GM20431 (cell line): ENCODE measurements around the gene PIK3R3.

Experiments
- in situ Hi-C: fragments of 300-500 bp; cut with MseI, MboI; formaldehyde crosslinking; loops from one replicate; pipeline ENCODE4 v1.15.0; 2020; ENCODE audit warnings: low sequenced_read_pairs; ENCODE audit not compliant: unreplicated experiment

Gene PIK3R3

DNA sequence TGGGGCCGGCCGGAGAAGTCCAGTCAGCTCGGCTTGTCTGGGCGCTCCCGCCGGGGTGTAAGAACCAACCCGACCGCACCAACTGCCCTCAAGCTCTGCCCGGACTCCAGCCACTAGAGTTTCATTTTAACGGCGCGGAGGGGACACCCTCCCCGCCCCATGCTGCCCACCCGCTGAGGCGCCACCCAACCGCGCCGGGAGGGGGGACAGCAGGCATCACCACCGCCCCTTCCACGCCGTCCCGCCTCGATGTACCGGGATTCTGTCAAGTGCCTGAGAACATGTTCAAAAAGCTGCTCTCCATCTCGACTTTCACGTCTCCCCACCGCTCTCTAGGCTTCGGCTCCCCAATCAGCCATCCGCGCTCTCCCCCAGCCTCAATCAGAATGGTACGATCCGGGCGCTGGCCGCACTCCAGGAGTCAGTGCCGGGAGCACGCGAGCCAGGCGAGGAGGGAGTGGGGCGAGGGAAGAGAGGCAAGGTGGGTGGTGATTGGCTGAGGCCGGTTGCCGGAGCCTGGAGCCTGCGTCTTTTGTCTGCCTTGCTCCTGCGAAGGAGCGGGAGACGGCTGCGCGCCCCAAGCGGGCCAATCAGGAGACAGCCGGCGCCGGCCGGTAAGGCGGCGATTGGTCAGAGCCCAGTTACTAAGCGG, at the start of gene PIK3R3:
PIK3R3 (minus strand) TSS at position 101 of the 652 bp plus-strand sequence. CDS start 677 bp downstream, outside the sequence.
- in situ Hi-C loops, result no loop called here

DNA sequence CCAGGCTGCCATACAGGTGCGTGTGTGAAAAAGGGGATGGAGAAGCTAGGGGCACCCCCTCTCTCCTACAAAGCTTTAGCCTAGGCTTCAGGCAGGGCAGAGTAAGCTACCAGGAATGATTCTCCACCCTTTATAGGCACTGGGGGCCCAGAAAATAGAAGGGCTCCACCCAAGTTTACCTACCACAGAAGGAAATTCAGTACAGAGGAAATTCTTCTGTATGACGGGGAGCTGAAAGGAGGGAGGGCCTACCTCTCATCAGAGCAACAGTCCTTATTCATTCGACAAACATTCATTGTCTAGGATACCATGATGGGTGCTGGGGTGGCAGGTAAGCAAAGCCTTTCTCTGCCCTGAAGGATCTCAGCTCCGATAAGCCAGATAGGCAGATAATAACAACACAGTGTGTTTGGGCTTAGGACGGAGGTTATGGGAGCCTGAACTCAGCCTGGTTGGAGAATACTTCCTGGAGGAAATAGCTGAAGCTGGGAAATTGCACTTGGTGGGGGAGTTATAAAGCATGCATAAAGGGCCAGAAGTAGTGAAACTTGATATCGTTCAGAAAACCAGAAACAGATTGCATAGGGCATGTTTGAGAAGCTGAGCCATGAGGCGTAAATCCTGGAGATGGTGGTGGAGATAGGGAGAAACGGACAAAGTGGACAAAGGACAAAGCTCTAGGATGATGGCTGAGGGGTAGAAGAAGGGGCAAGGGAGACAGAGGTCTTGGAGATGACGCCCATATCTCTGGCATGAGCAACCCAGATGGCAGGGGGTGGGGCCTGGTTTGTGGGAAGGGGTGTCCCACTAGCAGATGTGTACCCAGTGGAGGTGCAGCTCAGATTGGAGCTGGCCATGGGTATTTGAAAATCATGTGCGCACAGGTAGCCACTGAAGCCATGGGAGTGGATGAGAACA, 49.2 kb upstream of the PIK3R3 start:
- in situ Hi-C loops, result no loop called here

DNA sequence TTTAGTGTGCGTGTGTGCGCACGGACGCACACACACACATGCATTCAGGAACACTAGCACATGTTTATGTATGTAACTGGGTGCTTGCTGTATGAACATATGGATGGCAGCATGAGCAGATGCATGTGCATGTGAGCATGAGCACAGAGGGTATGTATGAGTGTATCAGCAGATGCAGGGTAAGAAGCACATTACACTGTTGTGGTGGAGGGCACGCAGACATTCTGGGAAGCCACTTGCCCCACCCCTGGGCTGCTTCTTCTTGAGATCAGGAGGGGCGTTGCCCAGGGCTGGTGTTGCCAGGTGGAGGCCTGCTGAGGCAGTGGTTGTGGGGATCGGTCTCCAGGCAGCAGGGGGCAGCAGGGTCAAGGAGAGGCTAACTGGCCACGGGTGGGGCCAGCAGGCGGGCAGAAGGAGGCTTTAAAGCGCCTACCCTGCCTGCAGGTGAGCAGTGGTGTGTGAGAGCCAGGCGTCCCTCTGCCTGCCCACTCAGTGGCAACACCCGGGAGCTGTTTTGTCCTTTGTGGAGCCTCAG, 47.7 kb upstream of the PIK3R3 start:
- in situ Hi-C loops, result no loop called here

DNA sequence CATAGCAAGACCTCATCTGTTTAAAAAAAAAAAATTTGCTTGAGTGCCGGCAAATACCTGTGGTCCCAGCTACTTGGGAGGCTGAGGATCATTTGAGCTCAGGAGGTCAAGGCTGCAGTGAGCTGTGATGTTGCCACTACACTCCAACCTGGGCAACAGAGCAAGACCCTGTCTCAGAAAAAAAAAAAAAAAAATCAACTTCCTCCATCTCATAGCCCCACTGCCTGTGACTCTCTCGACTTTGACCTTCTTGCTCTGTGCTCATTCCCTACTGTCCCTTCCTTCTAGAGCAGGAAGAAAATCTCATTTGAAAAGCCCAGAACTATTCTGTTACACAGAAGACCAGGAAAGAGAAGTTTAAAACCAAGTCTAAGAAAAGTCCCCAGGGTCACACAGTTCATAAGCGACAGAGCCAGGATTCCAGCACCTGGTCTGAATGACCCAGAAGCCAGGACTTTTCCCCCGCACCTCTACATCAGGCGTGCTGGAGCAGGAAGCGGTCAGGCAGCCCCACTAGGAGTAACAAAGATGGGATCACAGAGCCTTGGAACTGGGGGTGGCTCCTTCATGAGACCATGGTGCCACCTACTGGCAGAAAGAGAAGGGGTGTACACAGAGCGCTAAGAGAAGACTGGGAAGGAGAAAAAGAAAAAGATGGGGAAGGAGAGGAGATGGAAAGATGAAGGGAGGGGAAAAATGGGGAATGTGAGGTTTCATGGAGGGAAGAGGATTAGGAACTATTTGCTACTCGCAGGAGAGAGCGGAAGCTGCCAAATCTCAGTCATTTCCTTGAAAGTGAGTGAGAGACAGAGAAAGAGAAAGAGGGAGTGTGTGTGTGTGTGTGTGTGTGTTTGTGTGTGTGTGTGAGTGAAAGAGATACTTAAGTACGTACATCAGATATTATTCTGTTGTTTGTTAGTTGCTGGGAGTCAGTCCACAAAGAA, 47.0 kb upstream of the PIK3R3 start:
- in situ Hi-C loops, result loop anchor here (5.0 kb wide), 1 partner anchor 142 kb away; no protein-coding TSS in a partner anchor

DNA sequence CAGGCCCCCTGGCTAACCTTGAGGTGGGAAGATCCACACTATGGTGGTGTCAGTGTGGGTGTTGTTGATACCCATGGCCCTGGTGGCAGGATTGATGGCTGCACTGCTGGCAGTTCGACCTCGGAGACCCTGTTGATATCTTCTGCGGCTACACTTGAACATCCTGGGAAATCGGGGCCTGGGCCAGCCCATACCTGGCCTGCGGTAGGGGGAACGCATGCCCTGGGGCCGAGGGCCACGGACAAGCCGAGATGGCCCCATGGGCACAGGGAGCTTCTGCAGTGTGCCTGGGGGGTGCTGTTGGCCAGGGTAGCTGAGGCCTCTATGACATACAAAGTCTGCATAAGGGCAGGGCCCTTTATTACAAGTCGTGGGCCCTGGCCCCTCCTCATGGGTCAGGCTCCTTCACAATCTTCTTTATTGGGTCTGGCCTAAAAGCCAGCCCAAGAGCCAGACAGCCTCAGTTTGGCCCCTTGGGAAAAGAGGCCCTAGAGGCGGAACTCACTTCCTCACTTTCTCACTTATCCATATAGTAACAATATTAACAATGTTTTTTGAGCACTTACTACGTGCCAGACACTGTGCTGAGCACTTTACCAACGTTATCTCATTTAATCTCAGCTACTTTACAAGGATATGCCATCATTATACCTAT, 43.9 kb upstream of the PIK3R3 start, which contains the start of gene P3R3URF:
P3R3URF (minus strand) TSS at position 278 of the 655 bp plus-strand sequence; CDS start at position 261, 17 bp downstream.
- in situ Hi-C loops, result loop anchor here (5.0 kb wide), 1 partner anchor 139 kb away; no protein-coding TSS in a partner anchor

DNA sequence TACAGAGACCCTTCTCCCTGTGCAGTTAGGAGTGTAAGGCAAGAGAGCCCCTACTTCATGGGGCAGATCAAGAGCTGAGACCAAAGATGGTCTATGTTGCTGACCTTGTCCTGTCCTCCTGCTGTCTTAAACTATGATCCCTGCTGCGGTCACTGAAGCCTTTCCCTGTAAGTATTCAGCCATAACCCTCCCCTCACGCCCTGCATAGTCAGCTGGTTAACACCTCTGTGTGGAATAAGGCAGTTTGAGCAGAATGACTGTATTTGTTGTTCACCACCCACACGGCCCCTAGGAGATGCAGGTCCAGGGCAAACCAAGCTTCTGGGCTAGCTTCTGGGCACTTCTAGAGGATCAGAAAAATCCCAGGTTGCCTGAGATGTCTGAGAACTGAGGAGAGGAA, 42.8 kb upstream of the PIK3R3 start:
- in situ Hi-C loops, result loop anchor here (5.0 kb wide), 1 partner anchor 138 kb away; no protein-coding TSS in a partner anchor

DNA sequence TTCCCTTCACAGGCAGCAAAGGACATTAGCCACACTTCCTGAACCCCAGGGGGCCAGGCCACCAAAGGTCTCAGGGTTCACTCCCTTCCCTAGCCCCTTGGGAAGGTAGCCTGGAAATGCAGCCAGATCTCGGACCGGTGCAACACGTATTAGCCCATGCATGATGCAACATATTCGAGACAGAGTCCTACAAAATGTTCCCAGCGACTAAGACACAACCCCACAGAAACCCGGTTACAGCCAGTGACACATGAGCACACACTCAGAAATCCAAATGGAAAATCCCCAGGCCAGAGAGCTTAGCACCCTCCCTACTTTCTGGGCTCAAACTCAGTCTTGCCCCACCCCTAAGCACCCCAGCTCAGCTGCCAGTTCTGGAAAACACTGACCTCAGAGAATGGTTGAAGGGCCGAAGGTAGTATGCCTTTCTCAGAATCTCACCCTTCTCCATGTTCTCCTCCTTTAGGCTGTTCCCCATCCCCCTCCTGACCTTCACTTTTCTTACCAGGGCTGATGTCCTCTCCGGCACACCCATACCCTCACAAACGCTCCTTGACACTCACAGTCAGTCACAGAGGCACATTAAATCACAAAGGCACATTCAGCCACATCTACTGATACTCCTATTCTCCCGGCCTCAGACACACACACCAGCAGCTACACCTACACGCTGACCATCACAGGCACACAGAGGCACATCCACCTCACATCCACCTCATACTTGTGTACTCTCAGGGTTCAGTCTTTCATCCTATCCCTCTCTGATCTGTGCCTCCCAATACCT, 42.2 kb upstream of the PIK3R3 start, which contains the start of gene TSPAN1:
TSPAN1 (plus strand) TSS at position 640 of the 784 bp plus-strand sequence. CDS start 6,021 bp downstream, outside the sequence.
- in situ Hi-C loops, result loop anchor here (5.0 kb wide), 1 partner anchor 137 kb away; no protein-coding TSS in a partner anchor

DNA sequence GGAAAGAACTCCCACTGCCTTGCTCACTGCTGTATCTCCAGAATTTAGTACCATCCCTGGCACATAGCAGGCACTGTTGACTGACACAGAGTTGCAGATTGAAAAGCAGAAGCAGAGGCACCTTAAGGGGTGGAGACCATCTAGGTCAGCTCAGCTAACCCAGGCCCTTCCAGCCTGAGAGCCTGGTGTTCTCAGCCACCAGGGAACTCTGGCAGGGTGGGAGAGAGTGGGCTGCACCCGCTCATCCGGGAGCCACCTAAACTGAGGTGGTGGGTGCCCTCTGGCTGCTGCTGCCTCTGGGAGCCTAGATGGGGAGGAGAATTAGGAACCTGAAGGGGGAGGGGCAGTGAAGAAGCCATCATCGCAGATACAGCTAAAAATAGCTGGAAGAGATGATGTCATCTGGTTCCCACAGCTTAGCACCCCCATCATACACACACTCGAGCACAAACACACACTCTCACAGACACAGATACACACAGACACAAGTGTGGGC, 41.0 kb upstream of the PIK3R3 start:
- in situ Hi-C loops, result no loop called here

DNA sequence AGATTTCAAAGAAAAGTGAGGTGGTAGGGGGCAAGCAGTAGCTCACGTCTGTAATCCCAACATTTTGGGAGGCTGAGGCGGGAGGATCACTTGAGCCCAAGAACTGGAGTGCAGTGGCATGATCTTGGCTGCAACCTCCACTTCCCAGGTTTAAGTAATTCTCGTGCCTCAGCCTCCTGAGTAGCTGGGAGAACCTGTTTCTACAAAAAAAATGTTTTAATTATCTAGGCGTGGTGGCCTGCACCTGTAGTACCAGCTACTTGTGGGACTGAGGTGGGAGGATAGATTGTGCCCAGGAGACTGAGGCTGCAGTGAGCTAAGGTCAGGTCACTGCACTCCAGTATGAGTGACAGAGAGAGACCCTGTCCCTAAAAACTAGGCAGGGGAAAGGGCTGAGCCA, 39.9 kb upstream of the PIK3R3 start:
- in situ Hi-C loops, result no loop called here

DNA sequence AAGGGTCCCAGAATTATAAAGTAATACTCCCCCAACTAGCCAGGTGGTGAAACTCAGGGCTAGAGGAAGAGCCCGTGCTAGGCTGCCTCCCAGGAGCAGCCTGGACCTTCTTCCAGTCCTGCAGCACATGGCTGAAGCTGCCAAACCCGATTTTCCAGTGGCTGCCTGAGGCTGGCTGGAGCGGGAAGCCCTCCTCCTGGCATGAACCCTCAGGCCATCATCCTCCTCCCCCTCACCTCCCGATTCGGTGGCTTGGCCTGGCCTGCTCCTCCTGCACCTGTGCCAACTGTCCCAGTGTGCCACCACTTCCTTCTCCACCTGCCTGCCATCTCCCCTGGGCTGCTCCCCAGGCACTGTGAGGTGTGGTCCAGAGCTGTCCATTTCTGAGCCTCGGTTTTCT, 39.4 kb upstream of the PIK3R3 start:
- in situ Hi-C loops, result no loop called here

DNA sequence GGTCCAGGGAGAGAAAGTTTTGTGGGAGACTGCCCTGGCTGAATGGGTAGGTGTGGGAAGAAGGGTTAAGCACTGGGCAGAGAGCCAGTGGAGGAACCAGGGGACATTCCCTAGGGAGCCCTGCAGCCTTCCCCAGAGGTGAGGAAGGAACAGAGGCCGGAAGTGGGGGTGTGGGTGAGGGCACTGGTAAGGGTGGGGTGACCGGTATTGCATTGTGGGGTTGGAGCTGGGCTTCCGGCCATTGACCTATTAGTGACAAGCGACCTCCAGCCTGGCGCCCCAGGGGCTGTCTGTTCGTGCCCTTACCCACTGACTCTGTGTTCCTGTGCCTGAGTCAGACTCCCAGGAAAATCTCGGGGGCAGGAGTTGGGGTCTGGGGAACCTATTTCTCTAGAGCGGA, 38.9 kb upstream of the PIK3R3 start:
- in situ Hi-C loops, result no loop called here

DNA sequence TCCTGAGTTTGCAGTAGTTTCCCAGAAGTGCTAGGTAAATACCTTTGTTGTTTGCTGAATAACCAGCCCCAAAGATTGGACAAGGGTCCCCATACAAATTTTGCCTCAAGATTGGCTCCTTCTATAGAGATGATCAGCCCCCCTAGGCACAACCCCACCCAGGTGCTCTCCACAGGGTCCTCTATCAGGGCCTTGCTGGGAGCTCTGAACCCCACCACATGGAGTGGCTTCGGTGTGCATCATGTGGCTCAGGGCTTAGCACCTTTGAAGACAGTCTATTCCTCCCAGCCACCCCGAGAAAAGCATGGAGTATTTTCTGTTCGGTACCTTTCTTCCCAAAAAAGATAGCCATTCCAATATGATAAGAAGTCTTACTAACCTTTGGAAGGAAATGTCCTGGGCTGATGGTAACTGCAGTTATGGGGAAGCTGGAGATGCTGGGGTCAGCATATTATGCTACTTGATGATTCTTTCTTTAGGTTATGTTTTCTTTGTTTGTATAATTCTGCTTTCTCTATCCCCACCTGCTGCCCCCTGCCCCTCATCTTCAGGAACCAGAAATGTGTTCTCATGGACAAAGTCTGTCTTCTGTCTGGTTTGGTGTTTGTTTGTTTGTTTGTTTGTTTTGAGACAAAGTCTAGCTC, 37.5 kb upstream of the PIK3R3 start:
- in situ Hi-C loops, result no loop called here

DNA sequence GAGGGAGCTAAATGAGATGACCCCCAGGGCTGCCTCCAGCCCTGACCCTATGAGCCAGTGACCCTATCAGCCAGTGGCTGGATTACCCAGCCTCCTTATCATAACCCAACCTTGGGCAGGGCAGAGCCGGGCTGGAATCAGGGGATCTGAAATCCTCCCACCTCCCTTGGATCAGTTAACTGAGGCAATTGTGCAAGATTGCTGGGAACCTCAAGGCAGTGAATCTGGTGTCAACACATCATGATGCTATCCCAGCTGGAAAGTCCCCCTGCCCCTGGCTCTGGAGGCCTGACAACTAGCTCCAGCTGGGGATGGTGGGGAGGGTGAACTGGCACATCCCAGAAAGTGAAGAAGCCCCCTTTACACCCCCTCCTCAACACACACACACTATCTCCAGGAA, 36.0 kb upstream of the PIK3R3 start:
- in situ Hi-C loops, result no loop called here

DNA sequence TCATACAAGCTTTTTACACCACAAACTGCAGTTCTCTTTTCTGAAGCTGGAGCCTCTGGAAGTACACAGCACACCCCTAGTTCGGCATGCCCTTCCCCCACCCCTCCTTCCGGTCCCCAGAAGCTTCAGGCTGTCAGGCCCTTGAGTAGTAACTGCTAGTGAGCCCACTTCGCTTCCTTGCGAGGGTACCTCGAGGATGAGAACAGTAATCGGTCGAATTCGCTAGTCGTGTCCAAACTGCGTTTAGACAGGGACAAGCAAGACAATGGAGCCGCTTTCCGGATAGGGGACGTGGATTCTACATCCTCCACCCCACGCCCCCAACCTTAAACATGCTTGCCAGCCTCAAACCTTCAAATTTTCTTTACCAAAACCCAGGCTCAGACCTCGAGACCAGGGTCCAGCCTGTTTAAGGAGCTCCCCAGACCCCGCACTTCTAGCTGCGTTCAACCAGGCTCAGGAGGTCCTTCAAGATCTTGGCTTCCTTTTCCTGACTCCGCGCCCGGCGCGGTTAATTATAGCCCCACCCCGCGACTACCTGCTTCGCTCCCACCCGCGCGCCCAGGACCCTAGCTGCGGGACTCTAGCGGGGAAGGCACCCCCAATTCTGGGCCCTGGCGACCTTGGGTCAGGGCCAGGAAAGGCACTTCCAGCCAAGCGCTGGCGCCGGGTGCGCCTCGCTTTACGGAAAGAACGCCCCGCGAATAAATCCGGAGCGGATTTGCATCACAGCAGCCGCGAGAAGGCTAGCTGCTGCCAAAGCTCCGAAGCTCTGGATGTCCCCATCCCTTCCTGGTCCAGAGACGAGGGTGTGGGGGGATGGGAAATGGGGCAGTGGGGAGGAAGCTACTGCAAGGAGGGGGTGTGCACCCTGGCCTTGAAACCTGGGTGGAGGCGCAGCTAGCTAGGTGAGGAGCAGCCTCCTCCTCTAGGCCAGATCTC, 34.4 kb upstream of the PIK3R3 start:
- in situ Hi-C loops, result no loop called here

DNA sequence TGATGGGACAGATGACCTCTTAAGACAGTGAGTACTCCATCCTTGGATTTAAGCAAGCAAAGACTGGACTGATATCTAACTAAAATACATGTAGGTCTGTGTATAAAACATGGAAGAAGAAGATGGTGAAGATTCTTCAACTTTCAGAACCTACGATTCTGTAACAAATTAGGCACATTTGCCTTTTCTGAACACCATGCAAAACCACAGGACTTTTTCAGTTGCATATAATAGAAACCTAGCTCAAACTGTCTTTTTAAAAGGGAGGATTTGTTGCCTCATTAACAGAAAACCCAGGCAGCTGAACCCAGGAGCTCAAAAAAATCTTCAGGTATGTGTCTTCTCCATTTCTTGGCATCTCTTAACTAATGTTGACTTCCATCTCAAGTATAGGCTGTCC, 27.8 kb upstream of the PIK3R3 start:
- in situ Hi-C loops, result no loop called here

DNA sequence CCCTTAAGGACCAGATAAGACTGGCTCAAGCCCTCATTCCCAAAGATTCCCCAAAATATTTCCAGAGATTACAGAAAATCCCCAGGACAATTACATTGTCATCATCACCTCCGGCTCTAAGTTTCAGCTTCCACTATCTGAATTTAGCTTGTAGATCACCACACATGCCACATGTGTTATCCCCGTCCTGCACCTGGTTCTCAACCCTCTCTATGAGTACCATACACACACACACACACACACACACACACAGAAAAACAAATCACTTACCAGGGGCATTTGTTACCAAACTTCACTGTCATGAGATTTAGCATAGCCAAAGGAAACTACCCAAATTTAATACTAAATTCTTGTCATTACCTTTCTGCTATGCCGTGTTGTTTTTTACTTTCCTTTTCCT, 27.1 kb upstream of the PIK3R3 start:
- in situ Hi-C loops, result no loop called here
